NCI-H460 (cell line): Measurements from ENCODE around the gene CLECL1. TPM values are rescaled to one million over a fixed set of nuclear protein-coding genes. Genes with fewer than 3 reads are reported as not detected.
A peak's percentile ranks its signal among the peaks of the same experiment; 100 is the strongest.
"Not testable (repeated sequence)": the region's sequence is repeated elsewhere in the genome, so short reads cannot be mapped to it uniquely, and the experiment has no call there.

Experiments used
- DNase-seq: peaks from one replicate; pipeline ENCODE4 v3.0.0-alpha.2; 2016; ENCODE audit warnings: low read depth; ENCODE audit errors: extremely low read depth
- total RNA-seq: library from RNA; depleted of rRNA; stranded (reverse); fragments of >200 nt; shearing (Covaris generic); gene quantifications from 2 replicates; pipeline ENCODE4 v1.2.3, GENCODE V29; 2014

CLECL1 gene
- total RNA-seq, 1 experiment from 2014 or later: not detected

GRCh38 chr12:9752145-9752933 is 19.4 kb upstream of the CLECL1 start:
- DNase-seq: no peak

GRCh38 chr12:9751204-9752144 is 18.6 kb upstream of the CLECL1 start:
- DNase-seq: no peak

GRCh38 chr12:9750276-9751203 is 17.6 kb upstream of the CLECL1 start:
- peak; percentile 43 for DNase-seq

GRCh38 chr12:9749640-9750039 is 16.7 kb upstream of the CLECL1 start:
- DNase-seq: no peak

- DNase-seq: no peak
These were observed 12.3 kb upstream of the CLECL1 start for GRCh38 chr12:9745199-9745598.

- no peak for DNase-seq
These were observed 9.8 kb upstream of the CLECL1 start for GRCh38 chr12:9742661-9743060.

GRCh38 chr12:9741726-9742125 is 8.8 kb upstream of the CLECL1 start:
- no peak for DNase-seq

- no peak for DNase-seq
These were observed 7.3 kb upstream of the CLECL1 start for GRCh38 chr12:9740106-9740750.

- not testable (repeated sequence) for DNase-seq
These were observed 6.7 kb upstream of the CLECL1 start for GRCh38 chr12:9739404-9740105.

GRCh38 chr12:9738905-9739304 is 6.0 kb upstream of the CLECL1 start:
- not testable (repeated sequence) for DNase-seq

- DNase-seq: no peak
These were observed 4.2 kb upstream of the CLECL1 start for GRCh38 chr12:9736936-9737705.

GRCh38 chr12:9735601-9736000 is 2.7 kb upstream of the CLECL1 start:
- DNase-seq: no peak

- DNase-seq: no peak
These were observed 1.1 kb downstream of the CLECL1 start for GRCh38 chr12:9731797-9732196.

- no peak for DNase-seq
These were observed 1.5 kb downstream of the CLECL1 start for GRCh38 chr12:9731393-9731792.

GRCh38 chr12:9730591-9730990 is 2.3 kb downstream of the CLECL1 start:
- no peak for DNase-seq

- no peak for DNase-seq
These were observed 2.9 kb downstream of the CLECL1 start for GRCh38 chr12:9730011-9730410.

GRCh38 chr12:9729082-9729481 is 3.8 kb downstream of the CLECL1 start:
- no peak for DNase-seq

- DNase-seq: no peak
These were observed 5.1 kb downstream of the CLECL1 start for GRCh38 chr12:9727813-9728212.
